Spleen (tissue), 11 donors: ENCODE data around the gene SOX5. TPM values are rescaled to one million over a fixed set of nuclear protein-coding genes. Genes with fewer than 3 reads are reported as not detected.
A peak's percentile ranks its signal among the peaks of the same experiment; 100 is the strongest.

Experiments
- DNase-seq: peaks from one replicate; pipeline ENCODE4 v3.0.0-alpha.2; 2020
- H3K27ac ChIP-seq, 8 donors: fragments of 200-600 bp; sonication (generic) in 7 of 8; 1 replicate in 4 of 8; 2 replicates in 4 of 8; pipeline versions ENCODE4 v1.5.0 to v1.8.0; 2016 to 2021; ENCODE audit warnings: inconsistent platforms in 4 of 8, mild to moderate bottlenecking in 4 of 8, moderate library complexity in 1 of 8
- H3K27me3 ChIP-seq, 7 donors: fragments of 200-600 bp; sonication (generic) in 6 of 7; replicated peaks in 1 of 7; 1 replicate in 4 of 7; 2 replicates in 3 of 7; pipeline versions ENCODE4 v1.5.0 to v1.8.0; 2016 to 2021; ENCODE audit warnings: inconsistent platforms in 3 of 7, mild to moderate bottlenecking in 1 of 7
- H3K36me3 ChIP-seq, 6 donors: fragments of 200-600 bp; sonication (generic) in 5 of 6; 1 replicate in 4 of 6; 2 replicates in 2 of 6; pipeline versions ENCODE4 v1.5.0 to v1.8.0; 2016 to 2021; ENCODE audit warnings: inconsistent platforms in 2 of 6
- H3K4me1 ChIP-seq, 6 donors: fragments of 200-600 bp; sonication (generic) in 5 of 6; 1 replicate in 3 of 6; 2 replicates in 3 of 6; pipeline versions ENCODE4 v1.5.0 to v1.8.0; 2016 to 2021; ENCODE audit warnings: inconsistent platforms in 3 of 6
- H3K4me3 ChIP-seq, 8 donors: fragments of 200-600 bp; sonication (generic) in 7 of 8; 1 replicate in 4 of 8; 2 replicates in 4 of 8; pipeline versions ENCODE4 v1.5.0 to v1.8.0; 2016 to 2021; ENCODE audit warnings: inconsistent platforms in 4 of 8, mild to moderate bottlenecking in 4 of 8, moderate library complexity in 2 of 8
- H3K9me3 ChIP-seq, 8 donors: fragments of 200-600 bp; sonication (generic) in 7 of 8; 1 replicate in 4 of 8; 2 replicates in 4 of 8; pipeline versions ENCODE4 v1.5.0 to v1.8.0; 2016 to 2021; ENCODE audit warnings: inconsistent platforms in 4 of 8
- CTCF ChIP-seq, 11 experiments: fragments of 200-600 bp in 7 of 11; fragments of 450-650 bp in 4 of 11; sonication (generic) in 4 of 11; IDR thresholded peaks in 8 of 11; conservative IDR thresholded peaks in 3 of 11; 1 replicate in 7 of 11; 2 replicates in 4 of 11; pipeline versions ENCODE4 v1.4.0 to v1.8.0; 2016 to 2021; ENCODE audit warnings: antibody characterized with exemption in 11 of 11, inconsistent platforms in 4 of 11, mild to moderate bottlenecking in 1 of 11
- POLR2A ChIP-seq, 3 donors: fragments of 450-650 bp; IDR thresholded peaks; one replicate each; pipeline ENCODE4 v1.5.1; 2017; ENCODE audit warnings: antibody characterized with exemption in 3 of 3, mild to moderate bottlenecking in 1 of 3
- POLR2AphosphoS5 ChIP-seq, 3 donors: sonication (generic); formaldehyde crosslinking; IDR thresholded peaks; one replicate each; pipeline ENCODE4 v1.5.1; 2017; ENCODE audit warnings: antibody characterized with exemption in 3 of 3
- WGBS, 5 donors: extraction: QIAGEN DNeasy Blood & Tissue Kit in 3 of 5; methylation state at CpG; one replicate each; pipeline versions ENCODE4 v1.1.5 to v1.1.7; 2013 to 2018; 5-methylcytosine and 5-hydroxymethylcytosine counted together
- intact Hi-C: fragments of 100-400 bp; cut with DNase I; formaldehyde crosslinking; loops from one replicate; pipeline ENCODE4 v1.15.0; 2023; ENCODE audit warnings: low total_unique reads
- polyA plus RNA-seq, 3 donors: library from polyadenylated mRNA; stranded (reverse); fragments of 200-250 nt; gene quantifications; one replicate each; pipeline ENCODE4 v1.2.1, GENCODE V29; 2013
- total RNA-seq, 7 donors: library from RNA; depleted of rRNA in 3 of 7; stranded (reverse); fragments of >200 nt in 3 of 7; fragmentation: NEBNext Ultra II Directional in 4 of 7; extraction: Animal tissue kit (Norgen Biotek cat#: 25700) in 4 of 7; gene quantifications; one replicate each; pipeline versions ENCODE4 v1.1.0 to v1.2.1, GENCODE V29; 2016 to 2021
- donor health status: healthy with polysubstance abuse.
- donor health status: DM: no; HTN: no; CAD: no; lungs with moderate emphysema.
- donor health status: DM: no; HTN: no; CAD: no.
- donor health status: Bipolar disorder and iron deficiency.
- donor health status: healthy.
- donor health status: DM: no; HTN: no; CAD: no.
- donor health status: DM: yes; HTN: yes; CAD: no.

SOX5 gene
- total and polyA plus RNA-seq, 10 donors, result 0.20 to 21.3 (median 8.7) TPM

GRCh38 chr12:23950775-23951451 is 1.4 kb upstream of the SOX5 start:
- H3K27ac ChIP-seq, result peak overlapping the region in 2 of 8 donors; percentile 5 to 16
- peak overlapping the region in 5 of 8 donors; percentile 21 to 57 (median 27) for H3K4me3 ChIP-seq
- peaks cover 0 to 18% (median 0%) of the 10 kb centered on the region in 6 donors for H3K4me1 ChIP-seq
- no peaks in the 10 kb centered on the region for H3K9me3 ChIP-seq
- no peak for TF ChIP-seq POLR2A (IDR thresholded peaks at IDR 0.05)
- TF ChIP-seq CTCF (IDR thresholded peaks at IDR 0.05 in 8 of 11, conservative IDR thresholded peaks at IDR 0.05 in 3 of 11), result no peak
- TF ChIP-seq POLR2AphosphoS5 (IDR thresholded peaks at IDR 0.05), result no peak
- H3K27me3 ChIP-seq, result peaks cover 0 to 34% (median 0%) of the 10 kb centered on the region in 7 donors
- intact Hi-C loops, result no loop called here
- H3K36me3 ChIP-seq, result no peaks in the 10 kb centered on the region
- DNase-seq, result no peak
- WGBS, 5 donors, result 43 to 68% (median 52%) methylated on average over 11 of the region's 11 CpGs

- intact Hi-C loops, result no loop called here
- Histone ChIP-seq H3K4me3 (peak overlapping the region in 6 of 8 donors; percentile 9 to 57 (median 26)), H3K4me1 (peaks cover 0 to 18% (median 0%) of the 10 kb centered on the region in 6 donors), H3K9me3 (no peaks in the 10 kb centered on the region), H3K27me3 (peaks cover 0 to 34% (median 0%) of the 10 kb centered on the region in 7 donors), H3K27ac (peak overlapping the region in 2 of 8 donors; percentile 5 to 16), H3K36me3 (no peaks in the 10 kb centered on the region)
- TF ChIP-seq POLR2A (IDR thresholded peaks at IDR 0.05) (no peak), POLR2AphosphoS5 (IDR thresholded peaks at IDR 0.05) (no peak), CTCF (IDR thresholded peaks at IDR 0.05 in 8 of 11, conservative IDR thresholded peaks at IDR 0.05 in 3 of 11) (no peak)
- DNase-seq, result no peak
- 6 to 10% (median 7%) methylated on average over 17 of the region's 17 CpGs for WGBS, 5 donors
Measured at GRCh38 chr12:23950210-23950774, 822 bp upstream of the SOX5 start.

- Histone ChIP-seq H3K36me3 (no peaks in the 10 kb centered on the region), H3K27ac (no peak overlapping the region), H3K27me3 (peaks cover 0 to 34% (median 0%) of the 10 kb centered on the region in 7 donors), H3K4me1 (peaks cover 0 to 18% (median 0%) of the 10 kb centered on the region in 6 donors), H3K4me3 (peak overlapping the region in 2 of 8 donors; percentile 42 to 57), H3K9me3 (no peaks in the 10 kb centered on the region)
- TF ChIP-seq POLR2A (IDR thresholded peaks at IDR 0.05), result no peak
- no peak for TF ChIP-seq CTCF (IDR thresholded peaks at IDR 0.05 in 8 of 11, conservative IDR thresholded peaks at IDR 0.05 in 3 of 11)
- no peak for TF ChIP-seq POLR2AphosphoS5 (IDR thresholded peaks at IDR 0.05)
- DNase-seq, result no peak
- intact Hi-C loops, result no loop called here
- 79 to 94% (median 86%) methylated on average over 4 of the region's 4 CpGs for WGBS, 5 donors
Measured at GRCh38 chr12:23948291-23948690, 1.2 kb downstream of the SOX5 start.

GRCh38 chr12:23947395-23947794 is 2.1 kb downstream of the SOX5 start:
- intact Hi-C loops, result no loop called here
- no peaks in the 10 kb centered on the region for H3K36me3 ChIP-seq
- H3K27ac ChIP-seq, result no peak overlapping the region
- WGBS, 5 donors, result 72 to 88% (median 79%) methylated on average over 2 of the region's 2 CpGs
- no peaks in the 10 kb centered on the region for H3K9me3 ChIP-seq
- TF ChIP-seq POLR2AphosphoS5 (IDR thresholded peaks at IDR 0.05) (no peak), CTCF (IDR thresholded peaks at IDR 0.05 in 8 of 11, conservative IDR thresholded peaks at IDR 0.05 in 3 of 11) (no peak), POLR2A (IDR thresholded peaks at IDR 0.05) (no peak)
- peaks cover 0 to 18% (median 0%) of the 10 kb centered on the region in 6 donors for H3K4me1 ChIP-seq
- DNase-seq, result no peak
- H3K27me3 ChIP-seq, result peaks cover 0 to 34% (median 0%) of the 10 kb centered on the region in 7 donors
- H3K4me3 ChIP-seq, result peak overlapping the region in 1 of 8 donors; percentile 42
